ENCODE results near the gene KIF21B.
"Not testable (repeated sequence)": the region's sequence is repeated elsewhere in the genome, so short reads cannot be mapped to it uniquely, and the experiment has no call there.

Gene KIF21B

GRCh38 chr1:200966934-200967333 lies 56.6 kb downstream of the KIF21B start:
- Histone ChIP-seq H3K36me3 (ENCODE audit: control insufficient read depth in 1 of 2, insufficient read depth in 2 of 2, low read length in 2 of 2) (no peaks in the 10 kb centered on the region), H3K27ac (ENCODE audit: low read length) (no peak overlapping the region), H3K4me3 (ENCODE audit: low read depth in 1 of 2, low read length in 2 of 2) (no peak overlapping the region), H3K27me3 (ENCODE audit: low read depth, low read length) (no peaks in the 10 kb centered on the region), H3K4me1 (ENCODE audit: control insufficient read depth in 1 of 2, insufficient read depth in 2 of 2, low read length in 2 of 2) (no peaks in the 10 kb centered on the region), H3K9me3 (ENCODE audit: control insufficient read depth in 1 of 2, low read length in 2 of 2) (no peaks in the 10 kb centered on the region)

DNA sequence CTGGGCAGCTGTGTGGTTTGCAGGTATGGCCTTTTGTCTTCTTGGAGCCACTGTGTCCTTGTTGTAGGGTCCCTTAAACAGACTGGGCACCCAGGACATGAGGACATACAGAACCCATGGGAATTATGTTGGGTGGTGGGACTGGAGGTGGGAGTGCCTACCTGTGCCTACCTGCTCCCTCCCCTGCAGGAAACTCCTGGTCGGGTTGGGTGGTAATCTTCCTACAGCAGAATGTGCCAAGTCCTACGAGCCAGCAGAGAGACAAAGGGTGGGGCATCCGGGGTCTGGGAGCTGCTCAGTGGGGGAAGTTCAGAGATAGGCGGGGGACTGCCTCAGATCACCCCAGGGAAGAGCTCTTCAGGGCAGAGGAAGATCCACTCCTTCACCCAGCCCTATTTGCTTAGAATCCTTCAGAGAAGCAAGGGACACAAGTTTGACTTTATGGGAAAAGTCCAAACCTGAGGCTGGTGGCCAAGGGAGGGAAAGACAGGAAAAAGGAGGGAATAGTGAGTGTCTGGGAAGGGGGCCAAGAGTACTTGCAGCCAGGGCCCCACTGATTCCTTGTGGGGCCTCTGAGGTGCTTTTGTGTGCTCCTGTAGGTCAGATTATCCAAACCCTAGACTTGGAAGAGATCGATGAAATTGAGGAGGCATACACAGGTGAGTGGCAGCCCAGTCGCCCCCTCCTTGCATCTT lies 58.3 kb downstream of the KIF21B start:
- Histone ChIP-seq H3K27ac (ENCODE audit: low read length) (no peak overlapping the region), H3K4me3 (ENCODE audit: low read depth in 1 of 2, low read length in 2 of 2) (no peak overlapping the region), H3K27me3 (ENCODE audit: low read depth, low read length) (no peaks in the 10 kb centered on the region), H3K4me1 (ENCODE audit: control insufficient read depth in 1 of 2, insufficient read depth in 2 of 2, low read length in 2 of 2) (no peaks in the 10 kb centered on the region), H3K36me3 (ENCODE audit: control insufficient read depth in 1 of 2, insufficient read depth in 2 of 2, low read length in 2 of 2) (no peaks in the 10 kb centered on the region), H3K9me3 (ENCODE audit: control insufficient read depth in 1 of 2, low read length in 2 of 2) (no peaks in the 10 kb centered on the region)

DNA sequence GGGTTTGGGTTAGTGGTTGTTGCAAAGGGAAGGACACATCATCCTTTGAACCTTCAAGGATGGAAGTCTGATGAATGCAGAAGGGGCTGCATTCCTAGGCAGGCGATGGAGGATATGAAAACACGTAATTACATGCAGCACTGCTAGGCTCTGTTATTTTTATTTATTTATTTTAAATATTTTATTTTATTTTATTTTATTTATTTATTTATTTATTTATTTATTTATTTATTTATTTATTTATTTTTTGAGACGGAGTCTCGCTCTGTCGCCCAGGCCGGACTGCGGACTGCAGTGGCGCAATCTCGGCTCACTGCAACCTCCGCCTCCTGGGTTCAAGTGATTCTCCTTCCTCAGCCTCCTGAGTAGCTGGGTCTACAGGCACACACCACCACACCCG lies 59.6 kb downstream of the KIF21B start:
- not testable (repeated sequence) for H3K9me3 ChIP-seq (ENCODE audit: control insufficient read depth in 1 of 2, low read length in 2 of 2); H3K36me3 ChIP-seq (ENCODE audit: control insufficient read depth in 1 of 2, insufficient read depth in 2 of 2, low read length in 2 of 2); H3K27me3 ChIP-seq (ENCODE audit: low read depth, low read length); H3K4me1 ChIP-seq (ENCODE audit: control insufficient read depth in 1 of 2, insufficient read depth in 2 of 2, low read length in 2 of 2); H3K4me3 ChIP-seq (ENCODE audit: low read depth in 1 of 2, low read length in 2 of 2); H3K27ac ChIP-seq (ENCODE audit: low read length)

GRCh38 chr1:200963076-200963475 lies 60.4 kb downstream of the KIF21B start:
- Histone ChIP-seq H3K4me1 (ENCODE audit: control insufficient read depth in 1 of 2, insufficient read depth in 2 of 2, low read length in 2 of 2) (no peaks in the 10 kb centered on the region), H3K27me3 (ENCODE audit: low read depth, low read length) (no peaks in the 10 kb centered on the region), H3K4me3 (ENCODE audit: low read depth in 1 of 2, low read length in 2 of 2) (no peak overlapping the region), H3K27ac (ENCODE audit: low read length) (no peak overlapping the region), H3K9me3 (ENCODE audit: control insufficient read depth in 1 of 2, low read length in 2 of 2) (no peaks in the 10 kb centered on the region), H3K36me3 (ENCODE audit: control insufficient read depth in 1 of 2, insufficient read depth in 2 of 2, low read length in 2 of 2) (no peaks in the 10 kb centered on the region)

DNA sequence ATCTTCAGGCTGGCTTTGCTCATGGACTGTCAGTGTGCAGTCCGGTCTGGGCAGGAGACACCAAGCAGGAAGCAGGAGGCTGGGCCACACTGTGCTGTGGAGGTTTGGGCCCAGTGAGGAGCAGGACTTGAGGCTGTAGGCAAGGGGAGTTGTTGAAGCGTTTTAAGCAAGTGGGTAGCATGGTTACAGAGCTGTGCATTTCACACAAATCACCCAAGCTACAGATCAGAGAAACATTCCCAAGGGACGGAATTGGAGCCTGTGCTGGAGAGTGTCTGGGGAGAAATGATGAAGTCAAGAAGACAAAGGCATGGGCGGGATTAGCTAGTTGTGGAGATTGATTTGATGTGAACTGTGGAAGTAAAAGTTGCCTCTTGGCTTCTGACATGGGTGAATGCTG lies 60.9 kb downstream of the KIF21B start:
- no peak overlapping the region for H3K27ac ChIP-seq (ENCODE audit: low read length)
- H3K36me3 ChIP-seq (ENCODE audit: control insufficient read depth in 1 of 2, insufficient read depth in 2 of 2, low read length in 2 of 2): no peaks in the 10 kb centered on the region
- H3K4me1 ChIP-seq (ENCODE audit: control insufficient read depth in 1 of 2, insufficient read depth in 2 of 2, low read length in 2 of 2): no peaks in the 10 kb centered on the region
- H3K27me3 ChIP-seq (ENCODE audit: low read depth, low read length): no peaks in the 10 kb centered on the region
- H3K9me3 ChIP-seq (ENCODE audit: control insufficient read depth in 1 of 2, low read length in 2 of 2): no peaks in the 10 kb centered on the region
- no peak overlapping the region for H3K4me3 ChIP-seq (ENCODE audit: low read depth in 1 of 2, low read length in 2 of 2)

DNA sequence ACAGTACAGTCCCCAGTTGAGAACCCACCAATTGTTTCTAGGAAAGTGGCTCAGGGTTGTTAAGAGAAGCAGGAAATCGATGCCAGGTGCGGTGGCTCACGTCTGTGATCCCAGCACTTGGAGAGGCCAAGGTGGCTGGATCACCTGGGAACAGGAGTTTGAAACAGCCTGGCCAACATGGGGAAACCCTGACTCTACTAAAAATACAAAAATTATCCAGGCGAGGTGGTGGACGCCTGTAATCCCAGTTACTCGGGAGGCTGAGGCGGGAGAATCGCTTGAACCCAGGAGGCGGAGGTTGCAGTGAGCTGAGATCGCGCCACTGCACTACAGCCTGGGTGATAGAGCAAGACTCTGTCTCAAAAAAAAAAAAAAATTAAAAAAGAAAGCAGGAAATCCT lies 61.4 kb downstream of the KIF21B start:
- not testable (repeated sequence) for H3K27ac ChIP-seq (ENCODE audit: low read length); H3K27me3 ChIP-seq (ENCODE audit: low read depth, low read length); H3K36me3 ChIP-seq (ENCODE audit: control insufficient read depth in 1 of 2, insufficient read depth in 2 of 2, low read length in 2 of 2); H3K4me3 ChIP-seq (ENCODE audit: low read depth in 1 of 2, low read length in 2 of 2); H3K9me3 ChIP-seq (ENCODE audit: control insufficient read depth in 1 of 2, low read length in 2 of 2); H3K4me1 ChIP-seq (ENCODE audit: control insufficient read depth in 1 of 2, insufficient read depth in 2 of 2, low read length in 2 of 2)

- Histone ChIP-seq H3K9me3 (ENCODE audit: control insufficient read depth in 1 of 2, low read length in 2 of 2) (no peaks in the 10 kb centered on the region), H3K36me3 (ENCODE audit: control insufficient read depth in 1 of 2, insufficient read depth in 2 of 2, low read length in 2 of 2) (no peaks in the 10 kb centered on the region), H3K27ac (ENCODE audit: low read length) (no peak overlapping the region), H3K27me3 (ENCODE audit: low read depth, low read length) (no peaks in the 10 kb centered on the region), H3K4me1 (ENCODE audit: control insufficient read depth in 1 of 2, insufficient read depth in 2 of 2, low read length in 2 of 2) (no peaks in the 10 kb centered on the region), H3K4me3 (ENCODE audit: low read depth in 1 of 2, low read length in 2 of 2) (no peak overlapping the region)
These were observed 62.6 kb downstream of the KIF21B start for GRCh38 chr1:200960948-200961340.

GRCh38 chr1:200960236-200960947 lies 63.1 kb downstream of the KIF21B start:
- H3K4me3 ChIP-seq (ENCODE audit: low read depth in 1 of 2, low read length in 2 of 2): no peak overlapping the region
- no peaks in the 10 kb centered on the region for H3K4me1 ChIP-seq (ENCODE audit: control insufficient read depth in 1 of 2, insufficient read depth in 2 of 2, low read length in 2 of 2)
- no peaks in the 10 kb centered on the region for H3K27me3 ChIP-seq (ENCODE audit: low read depth, low read length)
- no peaks in the 10 kb centered on the region for H3K36me3 ChIP-seq (ENCODE audit: control insufficient read depth in 1 of 2, insufficient read depth in 2 of 2, low read length in 2 of 2)
- no peaks in the 10 kb centered on the region for H3K9me3 ChIP-seq (ENCODE audit: control insufficient read depth in 1 of 2, low read length in 2 of 2)
- no peak overlapping the region for H3K27ac ChIP-seq (ENCODE audit: low read length)

DNA sequence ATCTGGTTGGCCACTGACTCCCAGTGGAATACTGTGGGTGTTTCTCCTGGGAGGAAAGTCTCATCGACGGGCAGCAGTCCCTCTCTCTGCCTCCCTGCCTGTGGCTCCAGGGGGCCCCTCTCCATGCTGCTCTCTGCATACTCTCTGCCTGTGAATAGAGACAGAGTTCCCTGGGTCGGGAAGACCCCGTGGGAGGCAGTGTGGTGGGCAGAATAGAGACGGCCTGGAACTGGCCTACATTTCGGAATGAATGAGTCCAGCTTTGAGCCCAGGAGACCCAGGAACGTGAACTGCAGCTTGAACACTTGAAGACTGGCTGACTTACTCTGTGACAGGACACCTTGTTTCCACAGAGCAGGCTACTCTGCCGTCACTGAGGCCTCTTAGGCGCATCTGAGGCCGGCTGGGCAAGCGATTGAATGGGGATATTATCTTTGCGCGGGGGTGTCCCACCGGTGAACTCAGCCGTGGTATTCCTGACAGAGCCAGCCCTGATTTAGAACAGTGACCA lies 64.0 kb downstream of the KIF21B start:
- Histone ChIP-seq H3K36me3 (ENCODE audit: control insufficient read depth in 1 of 2, insufficient read depth in 2 of 2, low read length in 2 of 2) (no peaks in the 10 kb centered on the region), H3K27ac (ENCODE audit: low read length) (no peak overlapping the region), H3K9me3 (ENCODE audit: control insufficient read depth in 1 of 2, low read length in 2 of 2) (no peaks in the 10 kb centered on the region), H3K4me1 (ENCODE audit: control insufficient read depth in 1 of 2, insufficient read depth in 2 of 2, low read length in 2 of 2) (no peaks in the 10 kb centered on the region), H3K27me3 (ENCODE audit: low read depth, low read length) (no peaks in the 10 kb centered on the region), H3K4me3 (ENCODE audit: low read depth in 1 of 2, low read length in 2 of 2) (no peak overlapping the region)

GRCh38 chr1:200958597-200958996 lies 64.9 kb downstream of the KIF21B start:
- Histone ChIP-seq H3K27ac (ENCODE audit: low read length) (no peak overlapping the region), H3K27me3 (ENCODE audit: low read depth, low read length) (no peaks in the 10 kb centered on the region), H3K4me3 (ENCODE audit: low read depth in 1 of 2, low read length in 2 of 2) (no peak overlapping the region), H3K9me3 (ENCODE audit: control insufficient read depth in 1 of 2, low read length in 2 of 2) (no peaks in the 10 kb centered on the region), H3K4me1 (ENCODE audit: control insufficient read depth in 1 of 2, insufficient read depth in 2 of 2, low read length in 2 of 2) (no peaks in the 10 kb centered on the region), H3K36me3 (ENCODE audit: control insufficient read depth in 1 of 2, insufficient read depth in 2 of 2, low read length in 2 of 2) (no peaks in the 10 kb centered on the region)

- Histone ChIP-seq H3K9me3 (ENCODE audit: control insufficient read depth in 1 of 2, low read length in 2 of 2) (no peaks in the 10 kb centered on the region), H3K36me3 (ENCODE audit: control insufficient read depth in 1 of 2, insufficient read depth in 2 of 2, low read length in 2 of 2) (no peaks in the 10 kb centered on the region), H3K27ac (ENCODE audit: low read length) (no peak overlapping the region), H3K27me3 (ENCODE audit: low read depth, low read length) (no peaks in the 10 kb centered on the region), H3K4me1 (ENCODE audit: control insufficient read depth in 1 of 2, insufficient read depth in 2 of 2, low read length in 2 of 2) (no peaks in the 10 kb centered on the region), H3K4me3 (ENCODE audit: low read depth in 1 of 2, low read length in 2 of 2) (no peak overlapping the region)
These were observed 69.1 kb downstream of the KIF21B start for GRCh38 chr1:200954434-200954833.

DNA sequence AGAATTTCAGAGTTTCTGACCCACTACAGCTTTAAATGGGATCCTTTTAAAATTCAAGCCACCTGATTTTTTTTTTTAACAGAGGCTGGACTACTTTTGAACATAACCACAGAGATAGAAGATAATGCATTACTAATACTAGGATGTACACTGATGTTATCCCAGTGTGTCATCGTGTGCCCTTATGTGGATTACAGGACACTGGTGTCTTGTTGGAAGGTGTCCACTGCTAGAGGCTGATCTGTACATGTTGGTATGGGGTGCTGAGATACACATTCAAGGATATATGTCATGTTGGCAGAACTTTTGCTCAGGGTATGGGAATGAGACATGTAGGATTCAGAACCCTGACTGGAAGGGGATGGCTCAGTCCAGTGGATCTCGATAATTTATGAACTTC lies 72.5 kb downstream of the KIF21B start:
- Histone ChIP-seq H3K27me3 (ENCODE audit: low read depth, low read length) (no peaks in the 10 kb centered on the region), H3K27ac (ENCODE audit: low read length) (no peak overlapping the region), H3K4me3 (ENCODE audit: low read depth in 1 of 2, low read length in 2 of 2) (no peak overlapping the region), H3K9me3 (ENCODE audit: control insufficient read depth in 1 of 2, low read length in 2 of 2) (peaks cover 3 to 9% of the 10 kb centered on the region in 2 donors), H3K36me3 (ENCODE audit: control insufficient read depth in 1 of 2, insufficient read depth in 2 of 2, low read length in 2 of 2) (no peaks in the 10 kb centered on the region), H3K4me1 (ENCODE audit: control insufficient read depth in 1 of 2, insufficient read depth in 2 of 2, low read length in 2 of 2) (no peaks in the 10 kb centered on the region)
